GM19463 (cell line): ENCODE measurements around the gene HNRNPAB.
"Not testable (repeated sequence)": the region's sequence is repeated elsewhere in the genome, so short reads cannot be mapped to it uniquely, and the experiment has no call there.

ENCODE experiments used
- ATAC-seq: cut with Tn5 transposase; IDR thresholded peaks from one replicate; pipeline ENCODE4 v1.9.1; 2021; ENCODE audit warnings: mild to moderate bottlenecking, moderate library complexity; ENCODE audit not compliant: unreplicated experiment

HNRNPAB gene

DNA sequence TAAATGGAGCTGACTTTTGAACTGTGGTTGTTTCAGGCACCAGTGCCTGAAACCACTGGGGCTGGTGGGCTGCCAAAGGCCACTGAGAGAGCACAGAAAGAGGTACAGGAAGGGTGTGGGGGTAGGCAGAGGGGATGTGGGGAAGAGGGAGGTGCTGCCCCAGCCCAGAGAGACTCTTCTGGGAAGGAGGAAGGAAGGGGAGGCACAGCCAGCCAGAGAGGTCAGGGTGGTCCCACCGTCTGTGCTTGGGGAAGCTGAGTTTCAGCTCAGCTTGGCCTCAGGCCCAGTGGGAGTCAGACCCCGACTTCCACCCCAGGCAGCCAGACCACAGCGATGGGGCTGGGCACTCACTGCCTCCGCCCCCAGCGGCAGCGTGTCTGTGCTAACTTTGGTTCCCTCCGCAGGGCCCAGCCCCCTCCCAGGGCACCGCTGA is 36.9 kb downstream of the HNRNPAB start:
- ATAC-seq: no peak

DNA sequence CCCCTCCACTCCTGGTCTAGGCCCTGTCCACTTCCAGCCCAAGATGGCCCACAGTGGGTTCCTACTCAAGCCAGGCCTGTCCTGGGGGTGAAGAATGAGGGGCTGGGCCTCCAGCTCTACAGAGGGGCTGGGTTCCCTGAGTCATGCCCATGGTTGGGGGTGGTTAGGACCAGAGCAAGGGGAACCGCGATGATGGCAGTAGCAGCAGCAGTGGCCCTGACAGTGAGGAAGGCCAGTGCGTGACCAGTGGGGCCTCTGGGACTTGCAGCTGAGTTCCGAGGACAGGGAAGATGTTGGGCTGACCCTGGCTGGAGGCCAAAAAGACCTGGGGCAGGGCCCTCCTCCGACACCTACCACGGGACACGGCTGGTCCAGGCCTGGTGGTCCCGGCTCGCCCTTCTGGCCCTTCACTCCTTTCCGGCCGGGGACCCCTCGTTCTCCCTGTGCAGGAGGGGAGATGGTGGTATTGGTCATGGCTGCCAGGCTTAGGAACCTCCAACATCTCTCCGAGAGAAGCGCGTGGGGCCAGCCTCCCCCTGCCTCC is 37.4 kb downstream of the HNRNPAB start:
- no peak for ATAC-seq

DNA sequence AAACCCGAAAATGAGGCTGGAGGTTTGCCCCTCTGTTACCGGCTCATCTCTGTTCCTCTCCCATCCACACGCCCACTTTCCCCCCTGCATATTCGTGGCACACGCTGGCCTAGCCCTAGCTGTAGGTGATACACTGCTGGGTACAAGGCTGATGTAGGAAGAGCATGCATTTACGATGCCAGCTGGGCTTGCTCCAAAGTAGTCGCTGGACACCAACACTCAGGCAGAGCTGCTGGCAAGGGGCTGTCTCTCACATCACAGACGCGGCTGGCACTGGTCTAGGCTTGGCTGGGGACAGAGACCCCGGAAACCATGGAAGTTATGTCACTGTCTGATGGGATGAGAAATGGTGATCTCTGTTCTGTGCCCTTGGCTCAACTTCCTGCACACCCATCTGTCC is 38.1 kb downstream of the HNRNPAB start:
- ATAC-seq: no peak

DNA sequence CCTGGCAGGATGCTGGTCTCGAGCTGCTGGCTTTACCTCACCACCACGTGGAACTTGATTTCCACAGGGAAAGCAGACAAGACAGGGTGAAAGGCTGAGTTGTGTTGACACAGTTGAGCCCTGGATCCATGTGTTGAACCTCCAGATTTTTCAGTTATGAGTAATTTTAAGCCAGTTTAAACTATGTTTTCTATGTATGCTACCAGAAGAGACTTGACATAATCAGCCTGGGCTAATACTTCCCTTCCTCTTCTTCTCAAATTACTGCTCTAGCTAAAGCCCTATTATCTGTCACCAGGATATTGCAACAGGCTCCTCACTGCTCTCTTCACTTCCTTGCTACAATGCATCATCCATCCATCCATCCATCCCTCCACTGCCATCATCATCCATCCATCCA is 40.2 kb downstream of the HNRNPAB start:
- ATAC-seq: no peak

DNA sequence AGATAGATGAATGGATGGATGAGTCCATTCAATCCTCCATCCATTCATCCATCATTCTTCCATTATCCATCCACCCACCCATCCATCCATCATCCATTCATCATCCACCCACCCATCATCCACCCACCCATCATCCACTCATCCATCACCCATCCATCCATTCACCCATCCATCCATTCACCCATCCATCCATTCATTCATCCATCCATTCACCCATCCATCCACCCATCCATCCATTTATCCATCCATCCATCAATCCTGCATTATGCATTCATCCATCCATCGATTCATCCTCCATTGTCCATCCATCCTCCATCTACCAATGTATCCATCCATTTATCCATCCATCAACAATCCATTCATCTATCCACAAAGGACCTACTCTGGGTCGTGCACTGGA is 41.1 kb downstream of the HNRNPAB start:
- ATAC-seq: no peak

DNA sequence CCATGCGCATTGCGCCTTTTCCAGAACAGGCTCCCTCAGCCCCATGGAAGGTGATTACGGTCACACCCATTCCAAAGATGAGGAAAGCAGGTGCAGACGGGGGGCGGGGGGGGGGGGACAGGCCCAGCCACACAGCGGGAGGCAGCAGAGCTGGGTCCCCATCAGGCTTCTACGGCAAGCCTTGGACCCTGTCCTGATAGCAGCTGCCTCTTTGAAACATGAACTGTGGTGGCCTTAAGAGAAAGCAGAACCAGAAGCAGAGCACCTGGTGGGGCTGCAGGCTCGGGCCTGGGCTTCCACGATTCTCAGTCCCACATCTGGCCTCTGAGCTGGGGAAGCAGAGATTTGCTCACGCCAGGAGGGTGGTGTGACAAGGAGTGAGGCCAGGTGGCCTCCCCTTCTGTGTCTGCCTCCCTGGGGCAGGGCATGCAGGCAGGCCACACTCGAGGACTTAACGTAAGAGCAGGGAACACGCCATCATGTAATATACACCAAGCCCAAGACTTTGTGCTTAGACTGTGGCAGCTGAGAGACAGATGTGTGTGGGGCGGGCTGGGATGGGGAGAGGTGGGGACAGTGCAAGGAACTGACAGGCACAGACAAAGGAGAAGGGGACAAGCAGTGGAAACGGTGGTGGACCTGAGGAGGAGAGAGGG is 42.4 kb downstream of the HNRNPAB start:
- ATAC-seq: no peak

- no peak for ATAC-seq
These were observed 43.4 kb downstream of the HNRNPAB start for GRCh38 chr5:178247481-178248456.

GRCh38 chr5:178248750-178249149 is 44.4 kb downstream of the HNRNPAB start:
- no peak for ATAC-seq

- no peak for ATAC-seq
These were observed 45.1 kb downstream of the HNRNPAB start for GRCh38 chr5:178249191-178249989.

DNA sequence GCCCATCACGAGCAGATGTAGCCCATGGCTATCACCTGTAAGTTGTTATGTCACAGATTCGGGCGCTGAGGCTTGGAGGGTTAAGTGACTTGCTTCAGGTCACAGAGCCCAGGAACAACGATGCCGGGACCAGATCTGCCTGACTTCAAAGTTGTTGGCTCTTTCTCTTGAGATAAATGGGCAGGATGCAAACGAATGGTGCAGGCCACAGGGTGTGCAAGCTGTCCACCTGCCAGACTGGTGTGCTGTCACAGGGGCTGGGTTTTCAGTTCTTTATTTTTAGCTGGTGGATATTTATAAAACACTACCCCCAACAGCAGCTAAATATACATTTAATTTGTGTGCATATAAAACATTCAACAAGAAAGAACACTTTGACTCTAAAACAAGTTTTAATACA is 45.9 kb downstream of the HNRNPAB start:
- ATAC-seq: no peak

GRCh38 chr5:178252258-178252657 is 47.9 kb downstream of the HNRNPAB start:
- no peak for ATAC-seq

- not testable (repeated sequence) for ATAC-seq
These were observed 49.3 kb downstream of the HNRNPAB start for GRCh38 chr5:178253632-178254031.

- no peak for ATAC-seq
These were observed 52.4 kb downstream of the HNRNPAB start for GRCh38 chr5:178256746-178257145.

- ATAC-seq: no peak
These were observed 53.3 kb downstream of the HNRNPAB start for GRCh38 chr5:178257650-178258049.

GRCh38 chr5:178259623-178260536 is 55.5 kb downstream of the HNRNPAB start:
- ATAC-seq: no peak
